GM21528 (cell line): ENCODE results near the gene DOP1A.

ENCODE experiments used
- ATAC-seq: cut with Tn5 transposase; IDR thresholded peaks from one replicate; pipeline ENCODE4 v1.9.1; 2021; ENCODE audit warnings: mild to moderate bottlenecking, moderate library complexity; ENCODE audit not compliant: unreplicated experiment, low FRiP score

DOP1A gene

DNA sequence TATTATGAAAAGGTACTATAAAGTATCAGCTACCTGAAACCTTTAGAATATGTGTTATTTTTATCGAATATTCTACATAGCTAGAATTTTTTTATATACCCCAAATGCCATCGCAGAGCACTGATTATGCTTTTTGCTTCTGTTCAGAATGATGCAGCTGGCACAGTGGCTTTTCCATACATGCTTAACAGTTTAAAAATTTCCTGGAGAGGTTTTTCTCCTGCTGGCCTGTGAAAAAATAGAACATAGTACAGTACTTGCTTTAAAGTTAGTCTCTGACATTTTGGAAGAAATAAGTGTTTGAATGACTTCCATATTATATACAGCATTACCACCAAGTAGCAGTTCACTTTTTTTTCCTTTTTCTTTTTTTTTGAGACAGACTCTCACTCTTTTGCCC lies 5.3 kb downstream of the DOP1A start:
- ATAC-seq = no peak

DNA sequence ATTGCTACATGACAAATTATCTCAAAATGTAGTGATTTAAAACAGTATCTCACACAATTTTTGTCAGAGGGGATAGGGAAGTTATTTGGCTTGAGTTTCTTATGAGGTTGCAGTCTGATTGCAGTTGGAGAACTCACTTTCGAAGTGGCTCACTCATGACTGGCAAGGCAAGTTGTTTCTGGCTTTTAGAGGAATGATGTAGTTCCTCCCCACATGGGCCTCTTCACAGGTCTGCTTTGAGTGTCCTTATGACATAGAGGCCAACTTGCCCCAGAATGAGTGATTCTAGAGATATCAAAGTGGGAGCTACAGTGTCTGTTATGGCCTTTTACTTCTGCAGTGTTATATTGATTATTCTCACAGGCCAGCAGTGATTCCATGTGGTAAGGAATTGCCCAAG lies 6.1 kb downstream of the DOP1A start:
- ATAC-seq = no peak

DNA sequence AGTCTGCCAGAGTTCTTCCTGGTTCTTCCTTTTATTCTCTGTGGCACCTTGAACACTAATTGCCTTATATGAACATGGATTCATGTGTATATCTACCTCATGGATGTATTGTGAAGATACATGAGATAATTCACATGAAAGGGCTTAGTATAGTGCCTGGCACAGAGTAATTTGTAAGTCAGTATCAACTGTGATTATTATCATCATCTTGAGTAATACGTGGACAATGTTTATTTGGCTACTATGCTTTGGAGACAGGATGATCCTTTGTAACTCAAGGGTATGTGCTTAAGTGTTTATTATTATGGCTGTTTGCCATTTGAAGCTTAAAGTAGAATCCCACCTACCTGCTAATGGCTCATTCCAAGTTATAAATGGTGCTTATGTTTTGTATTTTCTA lies 16.0 kb downstream of the DOP1A start:
- ATAC-seq = no peak

DNA sequence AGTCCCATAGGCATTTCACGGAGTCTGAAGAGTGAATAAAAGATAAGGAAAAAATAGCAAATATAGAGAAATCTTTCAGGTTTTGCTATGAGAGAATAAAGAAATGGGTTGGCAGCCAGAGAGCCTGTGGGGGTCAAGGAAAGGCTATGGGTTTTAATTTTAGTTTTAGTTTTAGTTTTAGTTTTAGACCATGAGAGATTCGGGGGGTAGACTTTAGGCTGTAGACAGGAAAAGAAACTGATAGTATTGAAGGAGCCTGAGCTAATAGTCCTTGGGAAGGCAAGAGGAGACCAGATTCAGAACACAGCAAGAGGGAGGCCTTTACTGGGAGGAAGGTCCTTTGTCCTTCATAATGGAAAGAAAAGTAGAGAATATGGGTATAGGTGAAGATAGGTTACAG lies 19.3 kb downstream of the DOP1A start:
- peak; percentile 98 for ATAC-seq

DNA sequence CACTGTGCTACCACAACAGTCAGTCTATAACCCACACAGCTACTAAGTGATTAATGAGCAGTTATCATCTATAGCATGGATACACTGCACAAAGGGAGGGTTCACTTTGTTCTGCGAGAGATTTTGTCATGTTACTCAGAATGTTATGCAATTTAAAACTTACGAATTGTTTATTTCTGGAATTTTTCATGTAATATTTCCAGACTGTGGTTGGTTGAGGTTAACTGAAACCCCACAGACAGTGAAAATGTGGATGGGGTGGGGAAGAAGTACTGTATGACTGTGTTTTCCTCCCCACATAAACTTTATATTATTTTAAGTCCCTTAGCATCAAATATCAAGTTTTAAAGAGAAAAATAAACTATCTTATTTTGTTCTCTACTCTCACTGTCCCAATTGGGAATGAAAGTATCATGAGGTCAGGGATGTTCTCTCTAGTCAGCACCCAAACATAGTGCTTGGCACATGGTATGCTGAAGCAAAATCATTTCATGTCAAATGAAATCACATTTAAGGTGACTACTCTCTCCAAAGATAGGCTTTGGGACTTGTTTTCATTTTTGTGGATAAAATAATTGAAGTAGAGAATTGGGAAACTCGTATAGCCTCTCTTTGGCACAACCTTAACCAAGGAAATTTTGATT lies 25.4 kb downstream of the DOP1A start:
- ATAC-seq = no peak

DNA sequence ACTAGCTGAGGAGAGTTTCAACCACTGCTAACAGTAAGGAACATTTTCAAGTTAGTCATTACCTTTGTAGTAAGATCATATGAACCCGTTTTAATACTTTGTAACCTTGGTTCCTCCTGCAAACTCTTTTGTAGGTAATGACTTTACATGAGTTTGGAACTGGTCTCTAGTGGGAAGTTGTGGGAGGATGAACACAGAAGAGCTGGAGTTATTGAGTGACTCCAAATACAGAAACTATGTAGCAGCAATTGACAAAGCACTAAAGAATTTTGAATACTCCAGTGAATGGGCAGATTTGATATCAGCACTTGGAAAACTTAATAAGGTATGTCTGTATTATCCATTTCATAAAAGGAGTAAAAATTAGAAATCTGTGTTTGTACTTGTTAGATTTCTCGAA lies 29.3 kb downstream of the DOP1A start:
- ATAC-seq = no peak

DNA sequence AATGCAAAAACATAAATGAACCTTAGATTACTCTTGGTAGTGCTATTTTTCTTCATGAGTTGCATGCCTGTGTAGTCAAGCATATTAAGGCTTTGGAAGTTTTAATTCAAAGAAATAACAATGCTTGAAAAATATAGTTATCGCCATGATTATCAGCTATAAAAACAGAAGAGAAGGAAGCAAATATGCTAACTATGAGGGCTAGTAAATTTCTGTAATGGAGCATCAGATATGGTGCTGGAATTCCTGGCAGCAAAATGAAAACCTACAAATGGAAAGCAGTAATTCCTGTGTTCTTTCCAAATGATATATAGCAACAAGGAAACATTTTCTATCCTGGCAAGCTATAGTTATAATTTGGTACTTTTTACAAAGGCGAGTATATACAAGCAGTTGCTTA lies 29.7 kb downstream of the DOP1A start:
- ATAC-seq = no peak

DNA sequence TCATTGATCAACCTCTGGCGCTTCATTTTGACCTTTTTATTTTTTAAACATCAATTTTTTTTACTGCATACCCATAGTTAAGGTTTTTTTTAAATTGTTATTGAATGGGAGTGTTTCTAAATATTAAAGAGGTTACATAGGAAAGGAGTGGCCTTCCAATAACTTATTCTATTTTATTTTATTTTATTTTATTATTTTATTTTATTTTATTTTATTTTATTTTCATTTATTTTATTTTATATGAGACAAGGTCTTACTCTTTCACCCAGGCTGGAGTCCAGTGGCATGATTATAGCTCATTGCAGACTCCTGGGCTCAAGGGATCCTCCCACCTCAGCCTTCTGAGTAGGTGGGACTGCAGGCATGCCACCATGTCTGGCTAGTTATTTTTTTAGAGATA lies 30.2 kb downstream of the DOP1A start:
- no peak for ATAC-seq

DNA sequence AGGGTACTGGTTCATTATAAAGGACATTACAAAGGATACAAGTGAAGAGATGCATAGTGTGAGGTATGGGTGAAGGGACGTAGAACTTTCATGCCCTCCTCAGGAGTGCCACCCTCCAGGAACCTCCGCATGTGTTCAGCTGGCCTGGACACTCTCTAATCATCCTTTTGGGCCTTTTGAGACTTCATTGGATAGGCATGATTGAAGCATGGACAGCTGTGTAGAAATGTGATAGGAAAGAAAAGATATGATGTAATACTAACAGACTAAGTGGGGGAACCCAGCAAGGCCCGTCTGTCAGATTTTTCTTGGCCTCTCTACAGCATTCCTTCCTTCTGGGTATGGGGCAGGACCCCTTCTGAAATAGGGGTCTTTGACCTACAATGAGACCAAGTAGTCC lies 31.1 kb downstream of the DOP1A start:
- ATAC-seq = no peak

DNA sequence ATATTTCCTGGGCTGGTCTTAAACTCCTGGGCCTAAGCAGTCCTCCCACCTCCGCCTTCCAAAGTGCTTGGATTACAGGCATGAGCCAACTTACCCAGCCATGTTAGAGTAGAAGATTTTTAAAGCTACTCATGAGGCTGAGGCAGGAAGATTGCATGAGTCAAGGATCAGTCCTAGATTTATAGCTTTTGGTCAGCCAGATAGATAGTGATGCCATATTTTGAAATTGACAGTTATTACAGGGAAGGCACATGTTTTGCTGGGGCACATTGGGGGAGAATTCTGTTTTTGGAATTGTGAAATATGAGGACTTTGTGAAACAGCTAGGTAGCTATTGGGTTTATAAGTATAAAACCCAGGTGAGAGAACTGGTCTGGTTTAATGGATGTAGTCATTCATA lies 40.9 kb downstream of the DOP1A start:
- no peak for ATAC-seq

DNA sequence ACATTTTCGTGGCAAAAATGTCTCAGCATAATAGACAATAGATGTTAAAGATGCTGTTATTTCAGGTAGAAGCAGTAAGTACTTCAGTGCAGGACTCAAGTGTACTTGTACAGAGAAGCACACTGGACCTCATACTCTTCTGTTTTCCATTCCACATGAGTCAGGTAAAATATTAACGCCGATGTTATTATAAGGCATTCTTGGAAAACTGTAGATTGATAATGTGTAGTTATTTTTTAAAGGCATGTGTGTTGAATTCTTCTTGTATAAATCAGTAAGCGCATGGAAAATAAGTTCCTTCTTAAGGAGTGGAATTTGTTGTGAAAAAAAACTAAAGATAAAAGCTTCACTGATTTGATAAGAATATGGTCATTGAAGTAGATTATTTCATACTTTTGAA lies 45.8 kb downstream of the DOP1A start:
- ATAC-seq = no peak

DNA sequence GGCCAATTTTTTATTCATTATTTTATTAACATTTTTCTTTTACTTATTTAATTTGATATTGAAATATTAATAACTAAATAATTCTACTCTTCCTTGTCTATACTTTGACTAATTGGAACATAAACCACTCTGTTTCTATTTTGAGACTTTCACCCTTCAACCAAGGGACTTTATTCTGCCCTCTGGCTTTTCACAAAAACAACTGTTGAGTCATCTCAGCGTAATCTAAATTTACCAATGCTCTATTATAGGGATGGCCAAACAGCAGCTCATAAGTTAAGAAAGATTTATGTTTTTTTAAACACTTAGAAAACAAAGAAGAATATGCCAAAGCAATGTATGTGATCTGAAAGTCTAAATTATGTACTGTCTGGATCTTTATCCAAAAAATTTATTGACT lies 46.7 kb downstream of the DOP1A start:
- ATAC-seq = no peak

DNA sequence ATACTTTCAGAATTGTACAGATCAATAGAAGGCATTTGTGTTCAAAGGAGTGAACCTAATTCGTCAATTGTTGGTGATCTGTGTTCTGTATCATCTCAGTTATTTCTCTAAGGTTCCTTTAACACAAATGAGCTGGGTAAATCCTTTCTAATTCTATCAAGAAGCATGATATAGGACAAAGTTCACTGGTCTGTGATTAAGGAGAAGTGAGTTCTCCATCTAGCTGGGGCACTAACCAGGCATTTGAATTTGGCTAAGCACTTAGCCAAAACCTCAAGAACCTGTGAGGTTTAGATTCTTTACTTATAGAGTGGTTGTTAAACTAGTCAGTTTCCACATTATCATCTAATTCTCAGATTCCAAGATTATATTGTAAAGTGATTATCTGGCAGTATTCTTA lies 50.3 kb downstream of the DOP1A start:
- ATAC-seq = no peak

DNA sequence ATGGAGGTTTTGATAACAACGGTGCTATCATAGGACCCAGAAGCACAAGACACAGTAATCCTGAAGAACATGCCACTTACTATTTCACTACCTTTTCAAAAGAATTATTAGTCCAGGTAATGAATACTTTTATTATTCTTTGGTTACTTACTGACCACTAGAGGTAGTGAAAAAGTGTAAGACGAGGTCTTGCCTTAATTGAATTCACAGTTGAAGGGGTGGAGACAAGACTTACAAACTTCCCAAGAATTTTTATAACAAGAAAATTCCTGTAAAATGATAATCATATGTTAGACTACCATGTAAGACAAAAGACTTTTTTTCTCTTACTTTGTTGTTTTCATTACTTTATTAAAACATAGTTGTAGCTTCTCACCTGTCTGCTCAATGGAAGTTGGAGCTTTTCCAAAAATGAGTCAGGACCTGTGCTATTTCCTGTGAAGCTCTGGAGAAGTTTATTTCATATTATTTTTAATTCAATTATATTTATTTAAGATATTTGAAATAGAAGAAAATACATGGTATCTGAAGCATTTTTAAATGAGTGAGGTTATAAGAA lies 52.4 kb downstream of the DOP1A start:
- no peak for ATAC-seq

DNA sequence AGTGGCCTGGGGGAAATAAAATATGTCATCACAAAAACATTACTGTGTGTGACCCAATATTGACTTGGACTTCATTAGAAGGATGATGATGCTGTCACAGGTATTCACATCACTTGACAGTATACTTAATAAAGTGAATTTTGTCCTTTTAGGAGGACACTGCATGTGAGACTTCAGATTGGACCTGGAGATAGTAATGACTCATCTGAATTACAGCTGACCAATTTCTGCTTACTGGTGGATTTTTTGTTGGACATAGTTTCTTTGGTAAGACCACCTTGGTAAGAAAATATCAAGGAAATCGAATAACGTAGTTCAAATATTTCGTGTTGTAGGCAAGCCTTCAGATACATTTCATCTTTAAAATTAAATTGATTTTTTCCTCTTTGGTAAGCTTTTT lies 57.1 kb downstream of the DOP1A start:
- ATAC-seq = no peak

DNA sequence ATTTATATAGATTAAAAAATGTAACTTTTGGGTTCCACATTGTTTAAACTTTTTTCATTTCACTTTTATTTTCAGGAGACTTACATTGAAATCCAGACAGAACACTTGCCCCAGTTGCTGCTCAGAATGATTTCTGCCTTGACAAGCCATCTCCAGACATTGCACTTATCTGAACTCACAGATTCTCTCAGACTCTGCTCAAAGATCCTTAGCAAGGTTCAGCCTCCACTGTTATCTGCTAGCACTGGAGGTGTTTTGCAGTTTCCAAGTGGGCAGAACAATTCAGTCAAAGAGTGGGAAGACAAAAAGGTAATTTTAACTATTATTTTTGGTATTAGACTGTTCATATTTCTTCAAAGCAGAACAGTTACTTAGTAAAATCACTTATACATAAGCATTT lies 58.0 kb downstream of the DOP1A start:
- no peak for ATAC-seq

DNA sequence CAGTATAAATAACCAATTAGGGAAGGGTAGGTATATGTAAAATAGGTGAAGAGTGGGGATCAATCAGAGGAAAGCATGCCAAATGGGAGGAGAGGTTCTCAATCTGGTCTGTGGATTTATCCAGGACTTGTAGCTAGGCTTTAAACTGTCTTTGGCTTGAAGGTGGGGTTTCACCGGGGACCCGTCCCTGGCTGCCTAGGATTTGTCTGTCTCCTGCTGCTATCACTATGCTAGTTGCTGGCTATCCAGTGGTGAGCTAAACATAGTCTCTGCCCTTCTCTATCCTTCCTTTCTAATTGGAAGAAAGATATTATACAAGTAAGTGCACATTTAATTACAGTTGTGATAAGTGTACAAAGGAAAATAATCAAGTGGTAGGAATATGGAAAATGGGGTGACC lies 58.8 kb downstream of the DOP1A start:
- ATAC-seq = no peak

DNA sequence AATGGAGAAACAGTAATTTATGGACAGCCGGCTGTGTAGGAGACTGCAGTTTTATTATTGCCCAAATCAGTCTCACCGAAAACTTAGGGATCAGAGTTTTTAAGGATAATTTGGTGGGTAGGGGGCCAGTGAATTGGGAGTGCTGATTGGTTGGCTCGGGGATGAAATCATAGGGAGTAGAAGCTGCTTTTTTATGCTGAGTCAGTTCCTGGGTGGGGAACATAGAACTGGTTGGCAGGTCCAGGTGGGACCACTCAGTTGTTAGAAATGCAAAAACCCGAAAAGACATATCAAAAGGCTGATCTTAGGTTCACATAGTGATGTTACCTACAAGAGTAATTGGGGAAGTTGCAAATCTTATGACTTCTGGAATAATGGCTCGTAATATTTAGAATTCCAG lies 59.3 kb downstream of the DOP1A start:
- no peak for ATAC-seq

DNA sequence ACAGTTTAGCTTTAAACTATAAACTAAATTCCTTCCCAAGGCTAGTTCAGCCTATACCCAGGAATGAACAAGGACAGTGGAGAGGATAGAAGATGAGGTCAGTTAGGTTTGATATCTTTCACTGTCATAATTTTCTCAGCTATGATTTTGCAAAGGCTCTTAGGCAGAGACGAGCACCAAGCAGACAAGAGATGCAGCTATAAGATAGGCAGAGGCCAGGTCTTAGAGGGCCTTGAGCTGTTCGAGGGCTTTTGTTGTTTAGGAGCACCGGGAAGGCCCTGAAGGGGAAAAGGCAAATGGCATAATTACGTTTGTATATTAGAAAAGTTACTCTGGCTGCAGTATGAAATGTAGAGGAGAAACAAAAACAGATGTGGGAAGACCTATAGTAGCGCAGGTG lies 59.8 kb downstream of the DOP1A start:
- ATAC-seq = no peak

DNA sequence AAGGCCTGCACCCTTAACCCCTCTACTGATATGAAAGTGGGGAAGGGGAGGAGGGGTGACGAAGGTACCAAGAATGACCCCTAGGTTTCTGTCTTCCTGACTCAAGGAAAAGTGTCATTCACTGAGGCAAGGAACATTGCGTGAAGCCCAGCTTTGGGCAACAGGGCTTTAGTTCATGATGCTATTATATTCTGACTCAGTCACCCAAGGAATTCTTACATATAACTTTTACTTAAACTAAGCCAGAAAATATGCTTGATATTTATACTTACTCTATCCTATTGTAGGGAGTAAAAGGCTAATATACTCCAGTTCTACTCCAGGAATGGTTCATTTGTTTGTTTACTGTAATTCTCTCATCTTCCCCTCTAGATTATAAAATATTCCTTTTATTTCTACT lies 60.5 kb downstream of the DOP1A start:
- ATAC-seq = no peak

DNA sequence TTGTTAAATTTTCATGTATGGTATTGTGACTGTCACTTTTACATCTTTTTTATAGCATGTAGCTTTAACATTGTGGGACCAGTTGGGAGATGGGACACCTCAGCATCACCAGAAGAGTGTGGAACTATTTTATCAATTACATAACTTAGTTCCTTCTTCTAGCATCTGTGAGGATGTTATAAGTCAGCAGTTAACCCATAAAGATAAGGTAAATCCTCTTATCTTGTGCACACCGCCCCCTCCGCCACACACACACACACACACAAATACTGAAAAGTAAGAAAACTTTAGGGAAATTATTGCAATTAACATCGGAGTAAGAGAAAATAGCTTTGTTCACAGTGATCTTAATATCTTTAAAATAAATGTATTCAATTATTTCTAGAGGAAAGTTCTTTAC lies 64.7 kb downstream of the DOP1A start:
- no peak for ATAC-seq

DNA sequence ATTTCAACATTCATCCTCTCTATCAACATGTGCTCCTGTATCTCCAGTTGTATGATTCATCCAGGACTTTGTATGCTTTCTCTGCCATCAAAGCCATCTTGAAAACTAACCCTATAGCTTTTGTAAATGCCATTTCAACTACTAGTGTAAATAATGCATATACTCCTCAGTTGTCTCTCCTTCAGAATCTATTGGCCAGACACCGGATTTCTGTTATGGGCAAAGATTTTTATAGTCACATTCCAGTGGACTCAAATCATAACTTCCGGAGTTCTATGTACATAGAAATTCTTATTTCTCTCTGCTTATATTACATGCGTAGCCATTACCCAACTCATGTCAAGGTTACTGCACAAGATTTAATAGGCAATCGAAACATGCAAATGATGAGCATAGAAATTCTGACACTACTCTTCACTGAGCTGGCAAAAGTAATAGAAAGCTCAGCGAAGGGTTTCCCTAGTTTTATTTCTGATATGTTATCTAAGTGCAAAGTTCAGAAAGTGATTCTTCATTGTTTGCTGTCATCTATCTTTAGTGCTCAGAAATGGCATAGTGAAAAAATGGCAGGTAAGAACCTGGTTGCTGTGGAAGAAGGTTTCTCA lies 70.7 kb downstream of the DOP1A start:
- no peak for ATAC-seq

DNA sequence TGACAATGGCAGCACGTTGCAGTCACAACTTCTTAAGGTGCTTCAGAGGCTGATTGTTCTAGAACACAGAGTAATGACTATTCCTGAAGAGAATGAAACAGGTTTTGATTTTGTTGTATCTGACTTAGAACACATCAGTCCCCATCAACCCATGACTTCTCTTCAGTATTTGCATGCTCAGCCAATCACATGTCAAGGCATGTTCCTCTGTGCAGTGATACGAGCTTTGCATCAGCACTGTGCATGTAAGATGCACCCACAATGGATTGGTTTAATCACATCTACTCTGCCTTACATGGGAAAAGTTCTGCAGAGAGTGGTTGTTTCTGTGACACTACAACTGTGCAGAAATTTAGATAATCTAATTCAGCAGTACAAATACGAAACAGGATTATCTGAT lies 71.3 kb downstream of the DOP1A start:
- ATAC-seq = no peak
